HEK293 (cell line): ENCODE measurements around the gene DLG2.

Source experiments
- CTCF ChIA-PET: fragments of 350-600 bp; formaldehyde crosslinking; extraction: SDS; loops from one replicate; lab custom pipeline; 2021; ENCODE audit warnings: antibody characterized with exemption; lab: Yijun Ruan, JAX
- POLR2A ChIA-PET: fragments of 300-600 bp; formaldehyde crosslinking; extraction: SDS; loops from one replicate; lab custom pipeline; 2020; ENCODE audit warnings: antibody characterized with exemption, inconsistent platforms; lab: Yijun Ruan, JAX
- H3K27ac ChIP-seq: fragments of 200-500 bp; sonication (Bioruptor generic); 2 replicates; pipeline ENCODE4 v1.5.1; 2014; ENCODE audit warnings: low read depth, low read length, control low read depth, inconsistent platforms; ENCODE audit errors: extremely low read depth
- H3K36me3 ChIP-seq, 2 experiments: fragments of 200-500 bp in 1 of 2; sonication (Bioruptor generic) in 1 of 2; 1 replicate in 1 of 2; 2 replicates in 1 of 2; pipeline ENCODE4 v1.5.1; 2014 to 2017; ENCODE audit warnings: inconsistent platforms in 2 of 2, low read length in 2 of 2; ENCODE audit not compliant: control insufficient read depth in 2 of 2, insufficient read depth in 1 of 2
- H3K4me1 ChIP-seq: fragments of 200-500 bp; sonication (Bioruptor generic); 2 replicates; pipeline ENCODE4 v1.5.1; 2014; ENCODE audit warnings: mild to moderate bottlenecking, low read length, inconsistent platforms; ENCODE audit not compliant: control insufficient read depth, insufficient read depth
- H3K4me3 ChIP-seq: 2 replicates; pipeline ENCODE4 v1.5.1; 2011; ENCODE audit warnings: low read depth, mild to moderate bottlenecking, control low read depth, low read length, moderate library complexity
- H3K9me3 ChIP-seq: fragments of 200-500 bp; sonication (Bioruptor generic); 2 replicates; pipeline ENCODE4 v1.5.1; 2014; ENCODE audit warnings: low read depth, low read length, inconsistent platforms; ENCODE audit not compliant: control insufficient read depth, insufficient read depth
- BCL11A ChIP-seq: fragments of 450-650 bp; formaldehyde crosslinking; IDR thresholded peaks from 2 replicates; pipeline ENCODE4 v1.5.1; 2016; ENCODE audit warnings: low read depth, missing biosample characterization, missing genetic modification characterization
- KLF10 ChIP-seq: fragments of 450-650 bp; IDR thresholded peaks from 2 replicates; pipeline ENCODE4 v1.5.1; 2018; ENCODE audit warnings: missing biosample characterization, mild to moderate bottlenecking, missing genetic modification characterization
- PRDM10 ChIP-seq: fragments of 450-650 bp; formaldehyde crosslinking; IDR thresholded peaks from 2 replicates; pipeline ENCODE4 v1.5.1; 2016; ENCODE audit warnings: missing biosample characterization, missing genetic modification characterization
- TCF7L2 ChIP-seq: IDR thresholded peaks from 2 replicates; pipeline ENCODE4 v1.6.1; 2011; ENCODE audit warnings: low read depth, mild to moderate bottlenecking, inconsistent platforms, low read length, moderate library complexity, borderline replicate concordance
- WT1 ChIP-seq: fragments of 450-650 bp; formaldehyde crosslinking; IDR thresholded peaks from 2 replicates; pipeline ENCODE4 v1.5.1; 2016; ENCODE audit warnings: missing biosample characterization, missing genetic modification characterization
- YY2 ChIP-seq: fragments of 450-650 bp; formaldehyde crosslinking; IDR thresholded peaks from 2 replicates; pipeline ENCODE4 v1.5.1; 2016; ENCODE audit warnings: missing biosample characterization, missing genetic modification characterization
- ZBTB10 ChIP-seq: fragments of 450-650 bp; formaldehyde crosslinking; IDR thresholded peaks from 2 replicates; pipeline ENCODE4 v1.5.1; 2016; ENCODE audit warnings: missing biosample characterization, missing genetic modification characterization
- ZBTB17 ChIP-seq: fragments of 450-650 bp; formaldehyde crosslinking; IDR thresholded peaks from 2 replicates; pipeline ENCODE4 v1.5.1; 2016; ENCODE audit warnings: missing biosample characterization, missing genetic modification characterization
- ZIC2 ChIP-seq: fragments of 450-650 bp; formaldehyde crosslinking; IDR thresholded peaks from 2 replicates; pipeline ENCODE4 v1.5.1; 2016; ENCODE audit warnings: missing biosample characterization, missing genetic modification characterization
- ZNF132 ChIP-seq: fragments of 450-650 bp; formaldehyde crosslinking; IDR thresholded peaks from 2 replicates; pipeline ENCODE4 v1.5.1; 2017; ENCODE audit warnings: missing biosample characterization, missing genetic modification characterization, borderline replicate concordance
- ZNF26 ChIP-seq: fragments of 450-650 bp; formaldehyde crosslinking; IDR thresholded peaks from 2 replicates; pipeline ENCODE4 v1.5.1; 2016; ENCODE audit warnings: missing biosample characterization, missing genetic modification characterization
- ZNF274 ChIP-seq, 2 experiments: fragments of 200-500 bp in 1 of 2; fragments of 450-650 bp in 1 of 2; sonication (Bioruptor generic) in 1 of 2; formaldehyde crosslinking in 1 of 2; IDR thresholded peaks; 2 replicates each; pipeline versions ENCODE4 v1.5.1 to v1.6.1; 2014 to 2016; ENCODE audit warnings: borderline replicate concordance in 1 of 2, inconsistent platforms in 1 of 2, low read length in 1 of 2, missing biosample characterization in 1 of 2, missing genetic modification characterization in 1 of 2
- ZNF423 ChIP-seq: fragments of 450-650 bp; formaldehyde crosslinking; IDR thresholded peaks from 2 replicates; pipeline ENCODE4 v1.5.1; 2016; ENCODE audit warnings: missing biosample characterization, missing genetic modification characterization
- ZNF645 ChIP-seq: fragments of 450-650 bp; formaldehyde crosslinking; IDR thresholded peaks from 2 replicates; pipeline ENCODE4; 2016; ENCODE audit warnings: missing biosample characterization, missing genetic modification characterization
- ZNF670 ChIP-seq: fragments of 450-650 bp; formaldehyde crosslinking; IDR thresholded peaks from 2 replicates; pipeline ENCODE4 v1.5.1; 2016; ENCODE audit warnings: missing biosample characterization, missing genetic modification characterization, low read depth
- ZNF837 ChIP-seq: fragments of 450-650 bp; formaldehyde crosslinking; IDR thresholded peaks from 2 replicates; pipeline ENCODE4 v1.5.1; 2016; ENCODE audit warnings: missing biosample characterization, missing genetic modification characterization
- ZSCAN30 ChIP-seq: fragments of 450-650 bp; IDR thresholded peaks from 2 replicates; pipeline ENCODE4 v1.5.1; 2018; ENCODE audit warnings: missing biosample characterization, mild to moderate bottlenecking, missing genetic modification characterization, moderate library complexity
- ZXDB ChIP-seq: fragments of 450-650 bp; formaldehyde crosslinking; IDR thresholded peaks from 2 replicates; pipeline ENCODE4 v1.5.1; 2016; ENCODE audit warnings: missing biosample characterization, missing genetic modification characterization
- TF ChIP-seq, protein P1 (sequence below): fragments of 450-650 bp; IDR thresholded peaks from 2 replicates; pipeline ENCODE4 v1.5.1; 2018; ENCODE audit warnings: missing biosample characterization, missing genetic modification characterization

Gene DLG2

GRCh38 chr11:83456075-83456474, 2171.1 kb downstream of the DLG2 start:
- CTCF ChIA-PET = no interaction called here
- POLR2A ChIA-PET = no interaction called here

GRCh38 chr11:83455356-83455755, 2171.8 kb downstream of the DLG2 start:
- POLR2A ChIA-PET = no interaction called here
- CTCF ChIA-PET = no interaction called here
- no peak for TF ChIP-seq ZBTB17
- no peak for TF ChIP-seq KLF10 (tag by site-specific recombination)
- no peak for TF ChIP-seq YY2 (tag by site-specific recombination)
- no peak for TF ChIP-seq TCF7L2
- no peak for TF ChIP-seq WT1 (tag by site-specific recombination)
- no peak for TF ChIP-seq ZNF26 (tag by site-specific recombination)
- TF ChIP-seq ZNF132 (tag by site-specific recombination) = no peak
- TF ChIP-seq, protein P1, sequence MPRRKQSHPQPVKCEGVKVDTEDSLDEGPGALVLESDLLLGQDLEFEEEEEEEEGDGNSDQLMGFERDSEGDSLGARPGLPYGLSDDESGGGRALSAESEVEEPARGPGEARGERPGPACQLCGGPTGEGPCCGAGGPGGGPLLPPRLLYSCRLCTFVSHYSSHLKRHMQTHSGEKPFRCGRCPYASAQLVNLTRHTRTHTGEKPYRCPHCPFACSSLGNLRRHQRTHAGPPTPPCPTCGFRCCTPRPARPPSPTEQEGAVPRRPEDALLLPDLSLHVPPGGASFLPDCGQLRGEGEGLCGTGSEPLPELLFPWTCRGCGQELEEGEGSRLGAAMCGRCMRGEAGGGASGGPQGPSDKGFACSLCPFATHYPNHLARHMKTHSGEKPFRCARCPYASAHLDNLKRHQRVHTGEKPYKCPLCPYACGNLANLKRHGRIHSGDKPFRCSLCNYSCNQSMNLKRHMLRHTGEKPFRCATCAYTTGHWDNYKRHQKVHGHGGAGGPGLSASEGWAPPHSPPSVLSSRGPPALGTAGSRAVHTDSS (tag by site-specific recombination) = no peak
- no peak for TF ChIP-seq ZXDB
- no peak for TF ChIP-seq ZNF670
- no peak for TF ChIP-seq ZSCAN30 (tag by site-specific recombination)
- no peak for TF ChIP-seq ZIC2
- H3K4me1 ChIP-seq = no peaks in the 10 kb centered on the region
- no peaks in the 10 kb centered on the region for H3K36me3 ChIP-seq
- H3K4me3 ChIP-seq = no peak overlapping the region
- no peak overlapping the region for H3K27ac ChIP-seq
- no peaks in the 10 kb centered on the region for H3K9me3 ChIP-seq

More at GRCh38 chr11:83456075-83456474, 2171.1 kb downstream of the DLG2 start:
- Histone ChIP-seq H3K4me1 (no peaks in the 10 kb centered on the region), H3K4me3 (no peak overlapping the region), H3K27ac (no peak overlapping the region), H3K9me3 (no peaks in the 10 kb centered on the region), H3K36me3 (no peaks in the 10 kb centered on the region)
- TF ChIP-seq ZNF274 (IDR thresholded peaks at IDR 0.05; ENCODE audit: low read length) (no peak), ZNF274 (tag by site-specific recombination; IDR thresholded peaks at IDR 0.05; ENCODE audit: borderline replicate concordance) (no peak), BCL11A (tag by site-specific recombination) (no peak), ZNF837 (tag by site-specific recombination) (no peak), ZBTB10 (tag by site-specific recombination) (no peak), ZNF423 (tag by site-specific recombination) (no peak), ZNF645 (tag by site-specific recombination) (no peak), PRDM10 (tag by site-specific recombination) (no peak)
